GM12878 (cell line): Measurements from ENCODE around the gene APOBEC3H. TPM values are rescaled to one million over a fixed set of nuclear protein-coding genes. Genes with fewer than 3 reads are reported as not detected.

Experiments
- ATF2 ChIP-seq: IDR thresholded peaks from 2 replicates; pipeline ENCODE4 v1.6.1; 2012; ENCODE audit warnings: low read length, inconsistent platforms
- CEBPZ ChIP-seq: fragments of 150-350 bp; IDR thresholded peaks from 2 replicates; pipeline ENCODE4 v1.6.1; 2016; ENCODE audit warnings: low read depth, low read length
- CHD2 ChIP-seq: IDR thresholded peaks from 2 replicates; pipeline ENCODE4 v1.6.1; 2011; ENCODE audit warnings: low read depth, low read length, improper control_type of control experiment, borderline replicate concordance
- DPF2 ChIP-seq: fragments of 450-650 bp; IDR thresholded peaks from 2 replicates; pipeline ENCODE4 v1.6.1; 2017; ENCODE audit warnings: mild to moderate bottlenecking
- EED ChIP-seq: sonication (generic); IDR thresholded peaks from 2 replicates; pipeline ENCODE4 v1.6.1; 2016; ENCODE audit warnings: antibody characterized with exemption, low read depth
- EP300 ChIP-seq, 2 experiments: fragments of 150-350 bp in 1 of 2; IDR thresholded peaks; 2 replicates each; pipeline ENCODE4 v1.6.1; 2011 to 2012; ENCODE audit warnings: low read depth in 2 of 2, low read length in 2 of 2, borderline replicate concordance in 1 of 2, improper control_type of control experiment in 1 of 2, inconsistent platforms in 1 of 2; ENCODE audit not compliant: control insufficient read depth in 1 of 2
- FOS ChIP-seq: IDR thresholded peaks from 3 replicates; pipeline ENCODE4 v1.6.1; 2011; ENCODE audit warnings: borderline replicate concordance; ENCODE audit not compliant: insufficient read length; ENCODE audit errors: extremely low read depth
- GATAD2B ChIP-seq: fragments of 450-650 bp; conservative IDR thresholded peaks from 2 replicates; pipeline ENCODE4 v1.6.1; 2017; ENCODE audit warnings: low read depth, mild to moderate bottlenecking, moderate library complexity
- HDGF ChIP-seq: fragments of 450-650 bp; IDR thresholded peaks from 2 replicates; pipeline ENCODE4 v1.6.1; 2016; ENCODE audit warnings: antibody characterized with exemption
- IRF3 ChIP-seq: fragments of 450-650 bp; IDR thresholded peaks from 2 replicates; pipeline ENCODE4 v1.6.1; 2014; ENCODE audit warnings: mild to moderate bottlenecking
- IRF5 ChIP-seq: fragments of 450-650 bp; IDR thresholded peaks from 2 replicates; pipeline ENCODE4 v1.6.1; 2017; ENCODE audit warnings: borderline replicate concordance
- MEF2B ChIP-seq: fragments of 450-650 bp; IDR thresholded peaks from 2 replicates; pipeline ENCODE4 v1.6.1; 2018; ENCODE audit warnings: mild to moderate bottlenecking, moderate library complexity; ENCODE audit not compliant: partially characterized antibody, poor library complexity, severe bottlenecking
- NR2C1 ChIP-seq: fragments of 450-650 bp; IDR thresholded peaks from 2 replicates; pipeline ENCODE4 v1.6.1; 2017; ENCODE audit warnings: antibody characterized with exemption, mild to moderate bottlenecking, moderate library complexity
- PBX3 ChIP-seq: IDR thresholded peaks from 2 replicates; pipeline ENCODE4 v1.6.1; 2011; ENCODE audit warnings: mild to moderate bottlenecking, low read depth, low read length, moderate library complexity; ENCODE audit not compliant: insufficient replicate concordance
- PML ChIP-seq: IDR thresholded peaks from 2 replicates; pipeline ENCODE4 v1.6.1; 2012; ENCODE audit warnings: low read length, inconsistent platforms
- POLR2AphosphoS2 ChIP-seq: IDR thresholded peaks from 2 replicates; pipeline ENCODE4 v1.6.1; 2011; ENCODE audit warnings: low read depth, mild to moderate bottlenecking, low read length, improper control_type of control experiment, moderate library complexity
- POU2F2 ChIP-seq: IDR thresholded peaks from 3 replicates; pipeline ENCODE4 v1.6.1; 2011; ENCODE audit warnings: low read depth, mild to moderate bottlenecking, low read length, borderline replicate concordance
- STAT1 ChIP-seq: fragments of 450-650 bp; conservative IDR thresholded peaks from 2 replicates; pipeline ENCODE4 v1.6.1; 2014; ENCODE audit warnings: antibody characterized with exemption, mild to moderate bottlenecking
- USF1 ChIP-seq: IDR thresholded peaks from 2 replicates; pipeline ENCODE4 v1.6.1; 2011; ENCODE audit warnings: borderline replicate concordance, low read depth, mild to moderate bottlenecking, moderate library complexity, mixed read lengths, low read length; ENCODE audit not compliant: insufficient read depth; ENCODE audit errors: extremely low read length
- ZNF622 ChIP-seq: fragments of 450-650 bp; IDR thresholded peaks from 2 replicates; pipeline ENCODE4 v1.6.1; 2017; ENCODE audit warnings: mild to moderate bottlenecking, inconsistent platforms
- polyA plus RNA-seq, 11 experiments: library from polyadenylated mRNA; depleted of rRNA in 4 of 11; unstranded in 6 of 11; stranded (reverse) in 5 of 11; fragments of >200 nt; fragmentation: Nextera tagmentation in 4 of 11; fragmentation: Illumina TruSeq in 1 of 11; extraction: Ambion mirVana in 4 of 11; extraction: Trizol in 1 of 11; gene quantifications; 1 replicate in 1 of 11; 2 replicates in 10 of 11; pipeline versions ENCODE4 v1.2.1 to v1.2.3, GENCODE V29; 2011 to 2016; ENCODE audit warnings: inconsistent platforms in 2 of 11, missing spikeins in 2 of 11, low read depth in 1 of 11
- total RNA-seq, 4 experiments: library from RNA; depleted of rRNA in 3 of 4; stranded (reverse); fragments of >200 nt in 3 of 4; fragmentation: Illumina TruSeq in 1 of 4; extraction: Trizol in 1 of 4; gene quantifications; 2 replicates each; pipeline versions ENCODE4 v1.2.1 to v1.2.3, GENCODE V29; 2013 to 2021

APOBEC3H gene
- total and polyA plus RNA-seq, 10 of the 15 experiments (the other 5 are each of a cell fraction or from before 2014, with no cell fraction given), result 7.5 to 23.0 (median 14.8) TPM

- TF ChIP-seq CEBPZ (no peak), PBX3 (no peak), EED (peak; percentile 44; the same call in 1 of the 2 replicates), MEF2B (no peak), USF1 (peak; percentile 68), FOS (no peak), STAT1 (no peak), IRF5 (no peak), GATAD2B (no peak), IRF3 (no peak), CHD2 (no peak), HDGF (peak; percentile 57; the same call in 1 of the 2 replicates), DPF2 (no peak), ATF2 (no peak), EP300 (IDR thresholded peaks at IDR 0.05; ENCODE audit: borderline replicate concordance in 1 of 2, control insufficient read depth in 1 of 2, low read depth in 2 of 2, low read length in 2 of 2) (no peak), ZNF622 (no peak), PML (no peak), NR2C1 (no peak), POLR2AphosphoS2 (0 out of 2 replicates have a peak, but pooled peaks have one; percentile 9), POU2F2 (no peak)
Measured at GRCh38 chr22:39080052-39080762, 16.8 kb upstream of the APOBEC3H start (continued).
